HG02610 (cell line): Measurements from ENCODE around the gene NPHP4.

Experiments used
- ATAC-seq: cut with Tn5 transposase; IDR thresholded peaks from one replicate; pipeline ENCODE4 v1.9.1; 2021; ENCODE audit warnings: mild to moderate bottlenecking, moderate library complexity; ENCODE audit not compliant: unreplicated experiment

NPHP4 gene

DNA sequence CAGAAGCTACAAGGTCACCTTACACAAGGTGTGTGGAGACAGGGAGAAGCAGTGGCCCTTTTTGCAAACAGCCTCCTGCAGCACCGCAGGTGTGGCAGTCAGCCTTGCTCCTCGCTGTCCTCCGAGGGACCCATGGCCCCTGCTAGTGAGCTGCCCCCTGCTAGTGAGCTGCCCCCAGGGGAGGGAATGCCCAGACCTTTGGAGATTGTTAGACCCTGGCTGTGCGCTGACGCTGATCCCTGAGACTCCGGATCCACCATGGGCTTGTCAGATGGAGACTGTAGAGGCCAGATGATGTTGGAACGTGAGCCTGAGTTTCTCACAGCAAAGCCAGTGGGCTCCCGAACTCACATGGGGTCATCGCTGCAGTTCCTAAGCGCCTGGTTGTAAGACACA lies 172.2 kb downstream of the NPHP4 start:
- no peak for ATAC-seq

DNA sequence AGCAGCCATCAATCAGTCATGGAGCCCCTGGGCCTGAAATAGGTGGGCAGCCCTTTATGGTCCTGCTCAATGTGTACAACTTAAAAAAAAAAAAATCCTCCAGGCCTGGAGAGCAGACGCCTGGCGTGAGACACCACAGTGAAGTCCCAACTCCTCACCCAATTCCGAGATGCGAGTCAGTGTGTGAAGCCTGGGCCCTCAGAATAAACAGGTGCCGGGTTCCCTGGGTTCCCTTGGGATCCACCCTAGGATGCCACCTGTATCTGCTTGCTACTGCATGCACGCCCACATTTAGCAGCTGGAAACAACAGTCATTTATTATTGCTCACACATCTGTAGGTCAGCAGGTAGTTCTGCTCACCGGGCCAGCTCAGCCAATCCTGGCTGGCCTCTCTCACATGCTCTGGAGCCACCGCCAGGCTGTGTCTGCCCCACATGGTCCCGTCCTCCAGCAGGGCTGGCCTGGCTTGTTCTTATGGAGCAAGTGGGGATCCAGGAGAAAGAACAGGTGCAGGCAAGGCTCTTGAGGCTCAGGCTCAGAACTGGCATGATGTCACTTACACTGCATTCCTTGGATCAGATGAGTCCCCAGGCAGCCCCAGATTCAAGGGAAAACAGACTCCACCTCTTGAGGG lies 172.7 kb downstream of the NPHP4 start:
- no peak for ATAC-seq

DNA sequence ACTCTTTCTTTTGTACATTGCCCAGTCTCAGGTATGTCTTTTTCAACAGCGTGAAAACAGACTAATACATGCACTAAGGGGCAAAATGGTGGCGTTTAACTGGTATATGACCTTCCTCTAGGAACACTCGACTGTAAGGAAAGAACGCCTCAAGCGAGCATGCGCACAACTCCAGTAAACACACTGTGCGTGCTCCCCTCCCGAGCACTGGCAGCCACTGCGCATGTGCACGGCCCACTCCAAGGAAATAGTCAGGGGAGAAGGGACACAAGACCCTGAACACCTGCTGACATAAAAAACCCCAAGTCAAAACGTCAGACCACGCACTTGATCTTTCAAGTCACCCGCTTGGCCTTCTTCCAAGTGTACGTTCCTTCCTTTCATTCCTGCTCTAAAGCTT lies 173.5 kb downstream of the NPHP4 start:
- ATAC-seq, result no peak

DNA sequence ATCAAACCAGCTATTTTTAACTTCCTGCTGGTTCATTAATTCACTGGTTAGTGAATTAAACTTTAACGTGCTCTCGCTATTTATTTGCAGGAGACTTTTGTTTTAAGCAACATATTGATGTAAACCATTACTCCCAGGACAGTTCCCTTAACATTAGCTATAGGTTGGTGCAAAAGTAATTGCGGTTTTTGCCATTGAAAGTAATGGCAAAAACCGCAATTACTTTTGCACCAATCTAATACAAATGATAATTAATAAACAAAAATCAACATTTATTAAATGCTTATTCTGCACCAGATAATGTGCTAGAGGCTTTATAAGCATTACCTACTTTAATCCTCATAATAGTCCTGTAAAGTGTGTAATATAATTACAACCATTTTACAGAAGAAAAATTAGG lies 176.5 kb downstream of the NPHP4 start:
- ATAC-seq, result no peak

DNA sequence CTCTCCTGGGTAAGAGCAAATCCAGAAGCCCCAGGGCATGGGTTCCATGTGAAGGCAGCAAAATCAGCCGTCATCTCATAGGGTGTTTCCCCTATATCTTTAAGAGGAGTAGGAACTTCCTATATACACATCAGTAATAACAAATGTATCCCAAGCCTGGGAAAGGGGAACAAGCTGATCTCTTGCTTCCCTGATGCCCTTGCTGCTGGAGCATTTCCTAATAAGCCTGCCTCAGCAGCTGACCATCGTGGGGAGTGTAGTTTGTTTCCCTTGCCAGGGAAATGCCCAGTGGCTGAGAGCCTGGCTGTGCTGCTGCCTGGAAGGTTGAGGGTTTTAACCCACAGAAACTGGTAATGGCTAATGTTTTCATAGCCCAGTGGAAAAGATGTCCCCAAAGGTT lies 177.0 kb downstream of the NPHP4 start:
- ATAC-seq, result no peak

DNA sequence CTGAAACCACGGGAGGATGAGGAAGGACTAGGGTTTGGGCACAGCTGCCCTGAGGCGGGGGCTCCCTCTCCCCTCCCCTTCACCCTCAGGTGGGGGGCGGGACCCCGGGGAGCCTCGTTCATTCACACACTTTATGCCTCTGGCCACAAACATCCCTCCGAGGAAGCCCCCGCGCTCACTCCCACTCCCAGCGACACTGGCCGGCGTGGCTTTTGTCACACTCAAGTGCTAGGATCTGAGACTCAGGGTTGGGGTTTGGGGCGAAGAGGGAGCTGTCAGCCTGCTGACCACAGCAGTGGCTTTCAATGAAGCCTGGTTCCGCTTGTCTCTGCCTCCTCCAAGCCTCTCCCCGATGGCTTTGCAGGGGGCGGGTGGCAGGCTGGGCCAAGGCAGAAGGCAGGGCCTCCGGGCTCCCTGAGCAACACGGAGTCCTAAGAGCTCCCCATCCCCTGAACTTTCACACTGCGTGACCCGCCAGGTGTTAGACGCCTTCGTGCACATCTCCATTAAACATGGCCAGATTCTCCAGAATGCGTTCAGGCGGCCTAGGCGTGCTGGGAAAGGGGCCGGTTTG lies 178.1 kb downstream of the NPHP4 start:
- ATAC-seq, result no peak

DNA sequence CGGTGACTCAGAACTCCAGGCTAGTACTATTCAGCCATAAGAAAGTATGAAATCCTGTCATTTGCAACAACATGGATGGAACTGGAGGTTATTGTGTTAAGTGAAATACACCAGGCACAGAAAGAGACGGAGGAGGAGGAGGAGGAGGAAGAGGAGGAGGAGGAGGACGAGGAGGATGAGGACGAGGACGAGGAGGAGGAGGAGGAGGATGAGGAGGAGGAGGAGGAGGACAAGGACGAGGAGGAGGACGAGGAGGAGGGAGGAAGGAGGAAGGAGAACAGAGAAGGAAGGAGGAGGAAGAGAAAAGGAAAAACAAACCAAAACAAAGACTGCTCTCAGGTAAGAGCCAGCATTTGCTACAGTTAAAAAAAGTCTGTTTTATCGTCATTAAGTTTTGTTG lies 178.7 kb downstream of the NPHP4 start:
- ATAC-seq, result no peak
